WTC11 (cell line): Measurements from ENCODE around the gene CACTIN. TPM values are rescaled to one million over a fixed set of nuclear protein-coding genes. Genes with fewer than 3 reads are reported as not detected.

Source experiments
- ATAC-seq: fragments of 200-7000 bp; cut with Tn5 transposase; 2 replicates; pipeline ENCODE4 v1.10.0; 2021; ENCODE audit warnings: mild to moderate bottlenecking, moderate library complexity
- CTCF ChIA-PET: fragments of 300-600 bp; sonication (Branson Sonifier 250); formaldehyde crosslinking; loops from one replicate; lab custom pipeline; 2021; ENCODE audit warnings: antibody characterized with exemption; lab: Charles Lee
- POLR2A ChIA-PET: fragments of 350-600 bp; sonication (Branson Sonifier 250); formaldehyde crosslinking; loops from one replicate; lab custom pipeline; 2021; ENCODE audit warnings: antibody characterized with exemption; lab: Charles Lee
- DNase-seq: peaks from one replicate; pipeline ENCODE4 v3.0.0; 2021; ENCODE audit warnings: low spot score
- H3K27ac Mint-ChIP-seq: 2 replicates; pipeline ENCODE4 v1.8.0; 2021; ENCODE audit warnings: mixed read lengths
- H3K27me3 Mint-ChIP-seq: 2 replicates; pipeline ENCODE4 v1.8.0; 2021; ENCODE audit warnings: low read depth, mild to moderate bottlenecking, moderate library complexity, mixed read lengths
- H3K36me3 Mint-ChIP-seq: 2 replicates; pipeline ENCODE4 v1.8.0; 2021; ENCODE audit warnings: mixed read lengths
- H3K4me1 Mint-ChIP-seq: 2 replicates; pipeline ENCODE4 v1.8.0; 2022; ENCODE audit warnings: mixed read lengths
- H3K4me3 Mint-ChIP-seq: 2 replicates; pipeline ENCODE4 v1.8.0; 2021; ENCODE audit warnings: mild to moderate bottlenecking, moderate library complexity, mixed read lengths
- H3K9me3 Mint-ChIP-seq: 2 replicates; pipeline ENCODE4 v1.8.0; 2021; ENCODE audit warnings: mixed read lengths
- RELA ChIP-seq: sonication (generic); formaldehyde crosslinking; IDR thresholded peaks from 2 replicates; pipeline ENCODE4 v1.8.1; 2022; ENCODE audit warnings: missing genetic modification reagents, mild to moderate bottlenecking, borderline replicate concordance
- SMAD3 ChIP-seq: sonication (generic); formaldehyde crosslinking; IDR thresholded peaks from 2 replicates; pipeline ENCODE4 v1.8.0; 2022; ENCODE audit warnings: missing genetic modification reagents, mild to moderate bottlenecking, borderline replicate concordance
- TEAD4 ChIP-seq: sonication (generic); formaldehyde crosslinking; IDR thresholded peaks from 2 replicates; pipeline ENCODE4 v1.8.0; 2022; ENCODE audit warnings: mild to moderate bottlenecking, missing genetic modification reagents
- ZBTB21 ChIP-seq: sonication (generic); formaldehyde crosslinking; IDR thresholded peaks from 2 replicates; pipeline ENCODE4 v1.8.1; 2023; ENCODE audit warnings: mild to moderate bottlenecking, missing genetic modification reagents, borderline replicate concordance
- ZNF281 ChIP-seq: sonication (generic); formaldehyde crosslinking; IDR thresholded peaks from 2 replicates; pipeline ENCODE4 v1.8.0; 2023; ENCODE audit warnings: mild to moderate bottlenecking, missing genetic modification reagents
- ZNF317 ChIP-seq: sonication (generic); formaldehyde crosslinking; IDR thresholded peaks from 2 replicates; pipeline ENCODE4 v1.8.1; 2023; ENCODE audit warnings: low read depth, mild to moderate bottlenecking, moderate library complexity, missing genetic modification reagents, borderline replicate concordance
- ZNF671 ChIP-seq: fragments of 250-450 bp; sonication (Bioruptor Pico); IDR thresholded peaks from 2 replicates; pipeline ENCODE4 v1.8.0; 2021; ENCODE audit warnings: mild to moderate bottlenecking
- total RNA-seq: library from RNA; stranded (reverse); gene quantifications from 3 replicates; pipeline ENCODE4 v1.2.3, GENCODE V29; 2021
- TF ChIP-seq, protein P1 (sequence below): sonication (generic); formaldehyde crosslinking; IDR thresholded peaks from 2 replicates; pipeline ENCODE4 v1.8.0; 2023; ENCODE audit warnings: missing genetic modification reagents, mild to moderate bottlenecking, borderline replicate concordance
- TF ChIP-seq, protein P2 (sequence below): sonication (generic); formaldehyde crosslinking; IDR thresholded peaks from 2 replicates; pipeline ENCODE4 v1.8.1; 2022; ENCODE audit warnings: mild to moderate bottlenecking, moderate library complexity, missing genetic modification reagents
- TF ChIP-seq, protein P3 (sequence below): fragments of 250-450 bp; sonication (Bioruptor Pico); IDR thresholded peaks from 2 replicates; pipeline ENCODE4 v1.9.0; 2021; ENCODE audit warnings: moderate library complexity, mild to moderate bottlenecking, inconsistent platforms, borderline replicate concordance
- TF ChIP-seq, protein P4 (sequence below): sonication (generic); formaldehyde crosslinking; IDR thresholded peaks from 2 replicates; pipeline ENCODE4 v1.8.0; 2022; ENCODE audit warnings: missing genetic modification reagents
- TF ChIP-seq, protein P5 (sequence below): sonication (generic); formaldehyde crosslinking; IDR thresholded peaks from 2 replicates; pipeline ENCODE4 v1.8.0; 2022; ENCODE audit warnings: mild to moderate bottlenecking, missing genetic modification reagents
- TF ChIP-seq, protein P6 (sequence below): sonication (generic); formaldehyde crosslinking; IDR thresholded peaks from 2 replicates; pipeline ENCODE4 v1.8.1; 2023; ENCODE audit warnings: mild to moderate bottlenecking, moderate library complexity, missing genetic modification reagents

The CACTIN gene
- total RNA-seq, 1 experiment from 2014 or later: 42.2 TPM

- no peak for TF ChIP-seq ZNF281 (CRISPR knock-in tag)
- TF ChIP-seq, protein P1, sequence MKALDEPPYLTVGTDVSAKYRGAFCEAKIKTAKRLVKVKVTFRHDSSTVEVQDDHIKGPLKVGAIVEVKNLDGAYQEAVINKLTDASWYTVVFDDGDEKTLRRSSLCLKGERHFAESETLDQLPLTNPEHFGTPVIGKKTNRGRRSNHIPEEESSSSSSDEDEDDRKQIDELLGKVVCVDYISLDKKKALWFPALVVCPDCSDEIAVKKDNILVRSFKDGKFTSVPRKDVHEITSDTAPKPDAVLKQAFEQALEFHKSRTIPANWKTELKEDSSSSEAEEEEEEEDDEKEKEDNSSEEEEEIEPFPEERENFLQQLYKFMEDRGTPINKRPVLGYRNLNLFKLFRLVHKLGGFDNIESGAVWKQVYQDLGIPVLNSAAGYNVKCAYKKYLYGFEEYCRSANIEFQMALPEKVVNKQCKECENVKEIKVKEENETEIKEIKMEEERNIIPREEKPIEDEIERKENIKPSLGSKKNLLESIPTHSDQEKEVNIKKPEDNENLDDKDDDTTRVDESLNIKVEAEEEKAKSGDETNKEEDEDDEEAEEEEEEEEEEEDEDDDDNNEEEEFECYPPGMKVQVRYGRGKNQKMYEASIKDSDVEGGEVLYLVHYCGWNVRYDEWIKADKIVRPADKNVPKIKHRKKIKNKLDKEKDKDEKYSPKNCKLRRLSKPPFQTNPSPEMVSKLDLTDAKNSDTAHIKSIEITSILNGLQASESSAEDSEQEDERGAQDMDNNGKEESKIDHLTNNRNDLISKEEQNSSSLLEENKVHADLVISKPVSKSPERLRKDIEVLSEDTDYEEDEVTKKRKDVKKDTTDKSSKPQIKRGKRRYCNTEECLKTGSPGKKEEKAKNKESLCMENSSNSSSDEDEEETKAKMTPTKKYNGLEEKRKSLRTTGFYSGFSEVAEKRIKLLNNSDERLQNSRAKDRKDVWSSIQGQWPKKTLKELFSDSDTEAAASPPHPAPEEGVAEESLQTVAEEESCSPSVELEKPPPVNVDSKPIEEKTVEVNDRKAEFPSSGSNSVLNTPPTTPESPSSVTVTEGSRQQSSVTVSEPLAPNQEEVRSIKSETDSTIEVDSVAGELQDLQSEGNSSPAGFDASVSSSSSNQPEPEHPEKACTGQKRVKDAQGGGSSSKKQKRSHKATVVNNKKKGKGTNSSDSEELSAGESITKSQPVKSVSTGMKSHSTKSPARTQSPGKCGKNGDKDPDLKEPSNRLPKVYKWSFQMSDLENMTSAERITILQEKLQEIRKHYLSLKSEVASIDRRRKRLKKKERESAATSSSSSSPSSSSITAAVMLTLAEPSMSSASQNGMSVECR: no peak
Measured at GRCh38 chr19:3669082-3669946, 42.7 kb upstream of the CACTIN start (continued).

- H3K9me3 Mint-ChIP-seq: no peaks in the 10 kb centered on the region
- H3K36me3 Mint-ChIP-seq: peaks cover 5% of the 10 kb centered on the region; the same call in 1 of the 2 replicates
- H3K27me3 Mint-ChIP-seq: no peaks in the 10 kb centered on the region
- DNase-seq: no peak
- no peak overlapping the region for H3K4me3 Mint-ChIP-seq
- POLR2A ChIA-PET: no interaction called here
- TF ChIP-seq RELA (no peak), TEAD4 (CRISPR knock-in tag) (no peak), ZNF317 (CRISPR knock-in tag) (no peak)
- TF ChIP-seq, protein P2, sequence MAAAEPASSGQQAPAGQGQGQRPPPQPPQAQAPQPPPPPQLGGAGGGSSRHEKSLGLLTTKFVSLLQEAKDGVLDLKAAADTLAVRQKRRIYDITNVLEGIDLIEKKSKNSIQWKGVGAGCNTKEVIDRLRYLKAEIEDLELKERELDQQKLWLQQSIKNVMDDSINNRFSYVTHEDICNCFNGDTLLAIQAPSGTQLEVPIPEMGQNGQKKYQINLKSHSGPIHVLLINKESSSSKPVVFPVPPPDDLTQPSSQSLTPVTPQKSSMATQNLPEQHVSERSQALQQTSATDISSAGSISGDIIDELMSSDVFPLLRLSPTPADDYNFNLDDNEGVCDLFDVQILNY (CRISPR knock-in tag): no peak
- H3K27ac Mint-ChIP-seq: peak overlapping the region; percentile 93
- ATAC-seq: no peak
- peaks cover 5% of the 10 kb centered on the region; the same call in 1 of the 2 replicates for H3K4me1 Mint-ChIP-seq
- CTCF ChIA-PET: interaction anchor here (0.8 to 4.2 kb wide), 5 partner anchors 24 to 69 kb away, joined by 3 to 22 read pairs (median 7); partner anchors contain the start of gene PIP5K1C
Measured at GRCh38 chr19:3668331-3669081, 41.9 kb upstream of the CACTIN start.

DNA sequence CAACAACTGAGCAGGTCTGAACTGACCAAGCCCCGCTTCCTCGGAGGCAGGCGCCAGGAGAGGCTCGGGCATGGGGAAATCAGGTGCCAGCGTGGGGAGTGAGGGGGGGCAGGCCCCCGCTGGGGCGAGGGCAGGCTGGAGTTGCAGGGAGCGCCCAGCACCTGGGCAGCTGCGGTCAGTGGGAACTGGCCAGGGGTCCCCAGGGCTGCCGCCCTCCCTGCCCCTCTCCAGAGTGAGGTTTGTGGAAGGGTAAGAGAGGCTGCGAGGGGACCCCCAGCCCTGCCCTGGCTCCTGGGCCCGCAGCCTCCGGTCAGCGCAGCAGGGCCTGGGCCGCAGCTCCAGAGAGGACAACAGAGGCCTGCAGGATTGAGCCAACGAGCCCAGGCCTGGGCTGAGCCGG lies 41.2 kb upstream of the CACTIN start:
- Mint-ChIP-seq H3K4me1 (peaks cover 5% of the 10 kb centered on the region; the same call in 1 of the 2 replicates), H3K27ac (no peak overlapping the region), H3K27me3 (no peaks in the 10 kb centered on the region), H3K9me3 (no peaks in the 10 kb centered on the region), H3K36me3 (peaks cover 10% of the 10 kb centered on the region; the same call in 1 of the 2 replicates), H3K4me3 (no peak overlapping the region)
- ChIA-PET CTCF (interaction anchor here (1.1 to 4.2 kb wide), 6 partner anchors 18 to 52 kb away, joined by 3 to 22 read pairs (median 6); partner anchors contain the start of genes PIP5K1C and TJP3), POLR2A (no interaction called here)
- ATAC-seq (no peak), DNase-seq (no peak)
- TF ChIP-seq, protein P3, sequence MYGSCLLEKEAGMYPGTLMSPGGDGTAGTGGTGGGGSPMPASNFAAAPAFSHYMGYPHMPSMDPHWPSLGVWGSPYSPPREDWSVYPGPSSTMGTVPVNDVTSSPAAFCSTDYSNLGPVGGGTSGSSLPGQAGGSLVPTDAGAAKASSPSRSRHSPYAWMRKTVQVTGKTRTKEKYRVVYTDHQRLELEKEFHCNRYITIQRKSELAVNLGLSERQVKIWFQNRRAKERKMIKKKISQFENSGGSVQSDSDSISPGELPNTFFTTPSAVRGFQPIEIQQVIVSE (CRISPR knock-in tag): no peak
- TF ChIP-seq ZBTB21 (CRISPR knock-in tag) (no peak), SMAD3 (CRISPR knock-in tag) (no peak), ZNF671 (CRISPR knock-in tag) (no peak)
- TF ChIP-seq, protein P4, sequence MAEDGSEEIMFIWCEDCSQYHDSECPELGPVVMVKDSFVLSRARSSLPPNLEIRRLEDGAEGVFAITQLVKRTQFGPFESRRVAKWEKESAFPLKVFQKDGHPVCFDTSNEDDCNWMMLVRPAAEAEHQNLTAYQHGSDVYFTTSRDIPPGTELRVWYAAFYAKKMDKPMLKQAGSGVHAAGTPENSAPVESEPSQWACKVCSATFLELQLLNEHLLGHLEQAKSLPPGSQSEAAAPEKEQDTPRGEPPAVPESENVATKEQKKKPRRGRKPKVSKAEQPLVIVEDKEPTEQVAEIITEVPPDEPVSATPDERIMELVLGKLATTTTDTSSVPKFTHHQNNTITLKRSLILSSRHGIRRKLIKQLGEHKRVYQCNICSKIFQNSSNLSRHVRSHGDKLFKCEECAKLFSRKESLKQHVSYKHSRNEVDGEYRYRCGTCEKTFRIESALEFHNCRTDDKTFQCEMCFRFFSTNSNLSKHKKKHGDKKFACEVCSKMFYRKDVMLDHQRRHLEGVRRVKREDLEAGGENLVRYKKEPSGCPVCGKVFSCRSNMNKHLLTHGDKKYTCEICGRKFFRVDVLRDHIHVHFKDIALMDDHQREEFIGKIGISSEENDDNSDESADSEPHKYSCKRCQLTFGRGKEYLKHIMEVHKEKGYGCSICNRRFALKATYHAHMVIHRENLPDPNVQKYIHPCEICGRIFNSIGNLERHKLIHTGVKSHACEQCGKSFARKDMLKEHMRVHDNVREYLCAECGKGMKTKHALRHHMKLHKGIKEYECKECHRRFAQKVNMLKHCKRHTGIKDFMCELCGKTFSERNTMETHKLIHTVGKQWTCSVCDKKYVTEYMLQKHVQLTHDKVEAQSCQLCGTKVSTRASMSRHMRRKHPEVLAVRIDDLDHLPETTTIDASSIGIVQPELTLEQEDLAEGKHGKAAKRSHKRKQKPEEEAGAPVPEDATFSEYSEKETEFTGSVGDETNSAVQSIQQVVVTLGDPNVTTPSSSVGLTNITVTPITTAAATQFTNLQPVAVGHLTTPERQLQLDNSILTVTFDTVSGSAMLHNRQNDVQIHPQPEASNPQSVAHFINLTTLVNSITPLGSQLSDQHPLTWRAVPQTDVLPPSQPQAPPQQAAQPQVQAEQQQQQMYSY: no peak
- TF ChIP-seq, protein P5, sequence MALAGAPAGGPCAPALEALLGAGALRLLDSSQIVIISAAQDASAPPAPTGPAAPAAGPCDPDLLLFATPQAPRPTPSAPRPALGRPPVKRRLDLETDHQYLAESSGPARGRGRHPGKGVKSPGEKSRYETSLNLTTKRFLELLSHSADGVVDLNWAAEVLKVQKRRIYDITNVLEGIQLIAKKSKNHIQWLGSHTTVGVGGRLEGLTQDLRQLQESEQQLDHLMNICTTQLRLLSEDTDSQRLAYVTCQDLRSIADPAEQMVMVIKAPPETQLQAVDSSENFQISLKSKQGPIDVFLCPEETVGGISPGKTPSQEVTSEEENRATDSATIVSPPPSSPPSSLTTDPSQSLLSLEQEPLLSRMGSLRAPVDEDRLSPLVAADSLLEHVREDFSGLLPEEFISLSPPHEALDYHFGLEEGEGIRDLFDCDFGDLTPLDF (CRISPR knock-in tag): no peak
- TF ChIP-seq, protein P6, sequence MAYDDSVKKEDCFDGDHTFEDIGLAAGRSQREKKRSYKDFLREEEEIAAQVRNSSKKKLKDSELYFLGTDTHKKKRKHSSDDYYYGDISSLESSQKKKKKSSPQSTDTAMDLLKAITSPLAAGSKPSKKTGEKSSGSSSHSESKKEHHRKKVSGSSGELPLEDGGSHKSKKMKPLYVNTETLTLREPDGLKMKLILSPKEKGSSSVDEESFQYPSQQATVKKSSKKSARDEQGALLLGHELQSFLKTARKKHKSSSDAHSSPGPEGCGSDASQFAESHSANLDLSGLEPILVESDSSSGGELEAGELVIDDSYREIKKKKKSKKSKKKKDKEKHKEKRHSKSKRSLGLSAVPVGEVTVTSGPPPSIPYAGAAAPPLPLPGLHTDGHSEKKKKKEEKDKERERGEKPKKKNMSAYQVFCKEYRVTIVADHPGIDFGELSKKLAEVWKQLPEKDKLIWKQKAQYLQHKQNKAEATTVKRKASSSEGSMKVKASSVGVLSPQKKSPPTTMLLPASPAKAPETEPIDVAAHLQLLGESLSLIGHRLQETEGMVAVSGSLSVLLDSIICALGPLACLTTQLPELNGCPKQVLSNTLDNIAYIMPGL (CRISPR knock-in tag): no peak
